DOHH2 (cell line): Measurements from ENCODE around the gene E2F3.

Experiments used
- H3F3A ChIP-seq: fragments of 200-600 bp; sonication (generic), shearing (Covaris generic); 2 replicates; pipeline ENCODE4 v1.6.0; 2016; ENCODE audit warnings: antibody characterized with exemption, mild to moderate bottlenecking; ENCODE audit not compliant: control insufficient read depth, insufficient read depth
- H3K27ac ChIP-seq: fragments of 200-600 bp; sonication (generic); 2 replicates; pipeline ENCODE4 v1.5.1; 2014; ENCODE audit warnings: low read depth, mild to moderate bottlenecking, low read length, moderate library complexity
- H3K27me3 ChIP-seq: fragments of 200-600 bp; sonication (generic); 2 replicates; pipeline ENCODE4 v1.6.1; 2014; ENCODE audit warnings: mild to moderate bottlenecking, low read length, mixed read lengths; ENCODE audit not compliant: control insufficient read depth
- H3K36me3 ChIP-seq: fragments of 200-600 bp; sonication (generic); 2 replicates; pipeline ENCODE4 v1.6.1; 2014; ENCODE audit warnings: mild to moderate bottlenecking, low read length, moderate library complexity, mixed read lengths; ENCODE audit not compliant: control insufficient read depth
- H3K4me1 ChIP-seq: fragments of 200-600 bp; sonication (generic); 2 replicates; pipeline ENCODE4 v1.6.1; 2014; ENCODE audit warnings: mild to moderate bottlenecking, low read length, mixed read lengths; ENCODE audit not compliant: control insufficient read depth
- H3K4me2 ChIP-seq: fragments of 200-600 bp; sonication (generic); 2 replicates; pipeline ENCODE4 v1.6.0; 2014; ENCODE audit warnings: mild to moderate bottlenecking, low read length, moderate library complexity
- H3K4me3 ChIP-seq: fragments of 200-600 bp; sonication (generic); 2 replicates; pipeline ENCODE4 v1.5.1; 2014; ENCODE audit warnings: mild to moderate bottlenecking, low read length, mixed read lengths
- H3K79me2 ChIP-seq: fragments of 200-600 bp; sonication (generic); 2 replicates; pipeline ENCODE4 v1.6.1; 2014; ENCODE audit warnings: mild to moderate bottlenecking, low read length, mixed read lengths; ENCODE audit not compliant: control insufficient read depth
- H3K9me2 ChIP-seq: fragments of 200-600 bp; sonication (generic); replicated peaks from 2 replicates; pipeline ENCODE4 v1.6.1; 2014; ENCODE audit warnings: mild to moderate bottlenecking, low read length, mixed read lengths; ENCODE audit not compliant: control insufficient read depth
- H3K9me3 ChIP-seq: fragments of 200-600 bp; sonication (generic); 2 replicates; pipeline ENCODE4 v1.6.1; 2014; ENCODE audit warnings: antibody characterized with exemption, low read length, mixed read lengths; ENCODE audit not compliant: control insufficient read depth, insufficient read depth
- H4K20me1 ChIP-seq: fragments of 200-600 bp; sonication (generic); 2 replicates; pipeline ENCODE4 v1.6.0; 2014; ENCODE audit warnings: low read depth, mild to moderate bottlenecking, antibody characterized with exemption, low read length, moderate library complexity; ENCODE audit not compliant: control insufficient read depth, insufficient read depth
- EZH2phosphoT487 ChIP-seq: fragments of 200-600 bp; sonication (generic); IDR thresholded peaks from 2 replicates; pipeline ENCODE4 v1.6.1; 2017; ENCODE audit warnings: borderline replicate concordance, mild to moderate bottlenecking, antibody characterized with exemption, low read length, moderate library complexity, mixed read lengths
- TF ChIP-seq, protein P1 (sequence below): fragments of 200-600 bp; sonication (generic); IDR thresholded peaks from one replicate; pipeline ENCODE4 v1.5.1; 2014; ENCODE audit warnings: antibody characterized with exemption, mild to moderate bottlenecking, low read depth, low read length; ENCODE audit not compliant: poor library complexity, severe bottlenecking

The E2F3 gene

DNA sequence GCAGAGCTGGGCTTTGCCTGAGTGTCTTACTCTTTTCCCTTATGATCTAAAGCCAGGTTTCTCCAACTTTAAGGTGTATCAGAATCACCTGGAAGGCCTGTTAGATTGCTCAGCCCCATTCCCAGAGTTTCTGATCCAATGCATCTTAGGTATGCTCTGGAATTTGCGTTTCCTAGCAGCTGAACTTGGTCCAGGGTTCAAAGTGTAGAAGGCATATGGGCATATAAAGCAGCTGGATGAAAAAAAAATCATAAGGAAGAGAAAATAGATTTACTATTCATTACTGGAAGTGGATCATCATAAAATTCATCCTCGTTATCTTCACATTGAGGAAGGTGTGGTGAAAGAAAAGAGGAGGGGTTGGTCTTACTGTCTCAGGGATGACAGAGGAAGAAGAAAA, 75.8 kb downstream of the E2F3 start:
- H3K36me3 ChIP-seq: peaks cover 63% of the 10 kb centered on the region
- H4K20me1 ChIP-seq: peaks cover 8% of the 10 kb centered on the region; the same call in 1 of the 2 replicates

DNA sequence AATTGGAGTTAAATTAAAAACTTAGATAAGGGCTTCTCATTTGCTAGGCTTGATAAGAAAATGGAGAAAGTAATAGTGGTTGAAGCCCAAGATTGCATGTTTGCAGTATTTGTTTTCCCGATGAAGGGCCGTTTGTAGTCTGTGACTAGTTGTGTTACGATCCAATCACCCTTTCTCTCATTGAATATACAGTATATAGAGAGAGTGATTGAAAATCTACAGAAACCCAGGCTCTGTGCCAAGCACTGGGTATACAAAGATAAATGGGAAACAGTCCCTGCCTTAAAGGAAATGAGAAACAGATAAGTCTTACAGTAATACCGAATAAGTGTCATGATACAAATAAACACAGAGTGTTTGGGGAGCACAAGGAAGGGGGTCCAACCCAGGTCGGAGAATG, 77.4 kb downstream of the E2F3 start:
- Histone ChIP-seq H3K27ac (no peak overlapping the region), H3K79me2 (peaks cover 50% of the 10 kb centered on the region), H3K4me3 (no peak overlapping the region), H4K20me1 (peaks cover 4% of the 10 kb centered on the region; the same call in 1 of the 2 replicates), H3F3A (no peaks in the 10 kb centered on the region), H3K27me3 (no peaks in the 10 kb centered on the region), H3K9me3 (no peaks in the 10 kb centered on the region), H3K4me1 (no peaks in the 10 kb centered on the region), H3K9me2 (no peaks in the 10 kb centered on the region), H3K36me3 (peaks cover 72% of the 10 kb centered on the region), H3K4me2 (no peak overlapping the region)
- TF ChIP-seq EZH2phosphoT487: no peak
- TF ChIP-seq, protein P1, sequence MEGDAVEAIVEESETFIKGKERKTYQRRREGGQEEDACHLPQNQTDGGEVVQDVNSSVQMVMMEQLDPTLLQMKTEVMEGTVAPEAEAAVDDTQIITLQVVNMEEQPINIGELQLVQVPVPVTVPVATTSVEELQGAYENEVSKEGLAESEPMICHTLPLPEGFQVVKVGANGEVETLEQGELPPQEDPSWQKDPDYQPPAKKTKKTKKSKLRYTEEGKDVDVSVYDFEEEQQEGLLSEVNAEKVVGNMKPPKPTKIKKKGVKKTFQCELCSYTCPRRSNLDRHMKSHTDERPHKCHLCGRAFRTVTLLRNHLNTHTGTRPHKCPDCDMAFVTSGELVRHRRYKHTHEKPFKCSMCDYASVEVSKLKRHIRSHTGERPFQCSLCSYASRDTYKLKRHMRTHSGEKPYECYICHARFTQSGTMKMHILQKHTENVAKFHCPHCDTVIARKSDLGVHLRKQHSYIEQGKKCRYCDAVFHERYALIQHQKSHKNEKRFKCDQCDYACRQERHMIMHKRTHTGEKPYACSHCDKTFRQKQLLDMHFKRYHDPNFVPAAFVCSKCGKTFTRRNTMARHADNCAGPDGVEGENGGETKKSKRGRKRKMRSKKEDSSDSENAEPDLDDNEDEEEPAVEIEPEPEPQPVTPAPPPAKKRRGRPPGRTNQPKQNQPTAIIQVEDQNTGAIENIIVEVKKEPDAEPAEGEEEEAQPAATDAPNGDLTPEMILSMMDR: no peak

More for the DNA sequence above, 75.8 kb downstream of the E2F3 start:
- no peaks in the 10 kb centered on the region for H3F3A ChIP-seq
- H3K27me3 ChIP-seq: no peaks in the 10 kb centered on the region
- no peak overlapping the region for H3K4me3 ChIP-seq
- no peaks in the 10 kb centered on the region for H3K9me2 ChIP-seq
- H3K27ac ChIP-seq: no peak overlapping the region
- peaks cover 65% of the 10 kb centered on the region for H3K79me2 ChIP-seq
- no peaks in the 10 kb centered on the region for H3K4me1 ChIP-seq
- H3K9me3 ChIP-seq: no peaks in the 10 kb centered on the region
- TF ChIP-seq EZH2phosphoT487: no peak
- TF ChIP-seq, protein P1: no peak
- H3K4me2 ChIP-seq: no peak overlapping the region

DNA sequence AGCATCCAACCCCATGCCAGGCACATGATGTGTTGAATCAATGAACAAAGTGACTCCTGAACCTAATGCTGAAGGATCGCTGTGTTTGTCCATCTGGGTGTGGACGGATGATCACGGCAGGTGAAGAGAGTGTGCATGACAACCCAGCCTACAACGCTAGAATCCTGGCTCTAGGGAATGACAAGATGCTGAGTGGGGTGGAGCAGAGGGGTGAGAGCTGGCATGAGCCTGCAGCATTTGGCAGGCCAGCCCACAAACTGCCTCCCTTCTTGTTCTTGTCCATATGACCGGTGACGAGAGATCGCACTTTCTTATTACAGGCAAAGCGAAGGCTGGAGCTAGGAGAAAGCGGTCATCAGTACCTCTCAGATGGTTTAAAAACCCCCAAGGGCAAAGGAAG, 77.8 kb downstream of the E2F3 start:
- Histone ChIP-seq H3K9me3 (no peaks in the 10 kb centered on the region), H4K20me1 (peaks cover 4% of the 10 kb centered on the region; the same call in 1 of the 2 replicates), H3K27ac (no peak overlapping the region), H3K4me3 (no peak overlapping the region), H3K4me2 (no peak overlapping the region), H3K4me1 (no peaks in the 10 kb centered on the region), H3K9me2 (no peaks in the 10 kb centered on the region), H3F3A (no peaks in the 10 kb centered on the region), H3K27me3 (no peaks in the 10 kb centered on the region), H3K79me2 (peaks cover 45% of the 10 kb centered on the region), H3K36me3 (peaks cover 72% of the 10 kb centered on the region)
- no peak for TF ChIP-seq EZH2phosphoT487
- TF ChIP-seq, protein P1: no peak
